GM21529 (cell line): ENCODE measurements around the gene ERMARD.

Source experiments
- ATAC-seq: cut with Tn5 transposase; IDR thresholded peaks from one replicate; pipeline ENCODE4 v1.9.1; 2021; ENCODE audit not compliant: unreplicated experiment

Gene ERMARD

GRCh38 chr6:169783401-169783800 lies 32.0 kb downstream of the ERMARD start:
- no peak for ATAC-seq

DNA sequence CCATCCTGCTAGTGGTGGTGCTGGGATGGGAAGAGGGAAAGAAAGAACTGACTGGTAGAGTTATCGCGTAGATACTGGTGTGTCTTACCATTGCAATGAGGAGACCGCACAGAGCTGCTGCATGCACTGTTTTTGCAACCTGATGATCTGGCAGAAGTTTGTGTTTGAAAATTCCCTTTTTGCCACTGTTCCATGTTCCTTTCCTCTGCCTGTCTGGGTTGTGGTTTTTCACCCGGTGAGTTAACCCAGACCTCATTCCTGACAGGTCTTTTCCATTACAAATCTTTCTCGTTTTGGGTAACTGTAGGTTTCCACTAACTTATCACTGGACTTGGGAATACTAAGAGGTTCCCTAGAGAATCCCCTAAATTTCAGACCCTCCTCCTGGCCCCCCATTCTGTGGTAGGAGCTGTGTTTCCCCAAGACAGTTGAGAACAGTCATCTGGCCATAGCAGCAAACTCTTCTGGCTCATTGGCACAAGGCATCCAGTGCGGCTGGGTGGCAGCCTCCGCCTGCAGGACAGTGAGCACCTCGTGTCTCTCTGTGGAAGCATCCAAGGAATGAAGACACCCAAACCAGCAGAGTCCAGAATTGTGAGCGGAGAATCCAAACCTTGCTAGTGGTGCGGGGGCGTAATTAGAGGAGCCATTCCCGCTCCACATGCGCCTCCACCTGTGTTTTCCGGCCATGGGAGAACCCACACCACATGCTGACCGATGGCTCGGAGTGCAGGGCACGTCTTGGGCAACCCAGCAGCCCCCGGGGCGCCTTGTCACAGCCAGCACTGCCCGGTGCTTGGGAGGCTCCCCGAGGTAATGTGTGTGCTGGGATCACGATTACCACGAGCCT lies 32.8 kb downstream of the ERMARD start:
- ATAC-seq: no peak

- no peak for ATAC-seq
Observed at GRCh38 chr6:169784821-169785340, 33.5 kb downstream of the ERMARD start.

DNA sequence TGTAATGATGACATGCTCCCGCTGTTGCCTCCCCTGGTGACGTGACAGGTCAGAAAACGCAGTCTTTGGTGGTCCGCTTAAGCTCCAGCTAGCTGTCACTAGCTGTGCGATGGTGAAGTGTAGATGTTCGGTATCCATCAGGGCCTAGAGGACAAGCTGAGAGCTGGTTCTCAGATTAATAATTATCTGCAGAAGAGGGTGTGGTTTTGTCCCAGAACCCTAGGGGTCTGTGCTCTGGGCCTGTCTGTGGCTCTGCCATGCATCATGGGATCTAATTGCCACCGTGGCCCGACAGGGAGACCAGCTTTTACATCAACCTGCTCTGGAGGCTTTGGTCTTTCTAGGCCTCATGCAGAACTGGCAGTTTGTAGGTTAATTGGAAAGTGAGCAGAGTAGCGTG lies 34.1 kb downstream of the ERMARD start:
- ATAC-seq: no peak

DNA sequence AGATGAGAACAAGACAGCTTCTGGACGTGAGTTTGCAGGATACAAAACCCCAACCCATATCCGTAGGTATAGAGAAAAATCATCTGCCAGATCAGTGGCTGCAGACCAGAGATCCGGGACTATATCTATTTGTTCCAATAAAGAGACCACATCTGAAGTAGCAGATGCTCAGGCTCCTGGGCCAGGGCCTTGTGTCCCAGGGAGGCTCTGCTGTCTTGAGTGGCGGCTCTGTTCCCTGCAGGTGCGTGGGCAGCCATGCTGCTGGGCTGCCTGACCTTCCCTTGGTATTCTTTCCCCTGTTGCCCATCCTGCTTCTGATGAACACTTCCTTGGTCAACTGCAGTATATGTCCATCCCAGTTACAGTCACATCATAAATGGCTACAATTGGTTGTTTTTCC lies 34.9 kb downstream of the ERMARD start:
- no peak for ATAC-seq

GRCh38 chr6:169787797-169788196 lies 36.4 kb downstream of the ERMARD start:
- no peak for ATAC-seq

- no peak for ATAC-seq
Observed at GRCh38 chr6:169788809-169789145, 37.4 kb downstream of the ERMARD start.

- no peak for ATAC-seq
Observed at GRCh38 chr6:169789146-169789943, 37.9 kb downstream of the ERMARD start.

DNA sequence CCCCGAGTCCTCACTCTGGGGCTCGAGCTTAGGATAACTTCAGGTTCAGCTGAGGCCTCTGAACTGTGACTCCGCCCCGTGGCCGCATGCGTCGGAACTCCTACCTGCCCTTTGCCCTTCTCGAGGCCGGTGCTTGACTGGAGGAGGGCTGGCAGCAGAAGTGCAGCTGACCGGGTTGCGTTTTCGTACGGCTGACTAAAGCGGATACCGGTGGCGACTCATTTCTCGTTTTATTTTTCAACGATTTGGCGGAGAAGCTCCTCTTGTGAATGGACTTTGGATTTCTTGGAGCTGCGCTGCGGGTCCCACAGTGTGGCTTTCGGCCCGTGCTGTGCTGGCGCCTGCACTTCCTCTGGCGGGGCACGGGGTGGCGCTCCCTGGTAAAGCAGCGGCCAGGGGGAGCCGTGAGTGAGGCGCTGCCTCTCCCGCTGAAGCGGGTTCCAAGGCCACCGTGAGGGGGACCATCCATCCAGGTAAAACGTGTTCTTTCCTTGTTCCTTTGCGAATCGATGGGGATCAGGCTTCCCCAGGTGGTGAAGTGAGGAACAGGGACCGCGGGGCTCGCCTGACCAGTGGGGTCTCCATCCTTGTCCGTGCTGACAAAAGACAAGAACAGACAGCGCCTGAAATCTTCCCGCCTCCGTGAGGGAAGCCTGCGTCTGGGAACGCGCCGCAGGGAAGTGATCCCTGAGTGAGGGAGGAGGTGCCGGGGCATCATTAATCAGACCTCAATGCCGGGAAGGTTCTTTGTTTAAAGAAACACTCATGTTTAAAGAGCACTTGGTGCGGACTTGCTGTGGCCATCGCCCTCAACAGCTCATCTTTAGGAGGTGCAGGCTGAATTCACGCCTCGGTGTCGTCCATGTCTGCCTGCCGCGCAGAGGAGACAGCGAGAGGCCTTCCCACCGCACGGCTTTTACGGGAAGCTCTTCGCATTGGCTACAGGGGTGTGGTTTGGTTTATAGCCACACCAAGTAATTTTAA lies 38.8 kb downstream of the ERMARD start:
- ATAC-seq: peak; percentile 97

DNA sequence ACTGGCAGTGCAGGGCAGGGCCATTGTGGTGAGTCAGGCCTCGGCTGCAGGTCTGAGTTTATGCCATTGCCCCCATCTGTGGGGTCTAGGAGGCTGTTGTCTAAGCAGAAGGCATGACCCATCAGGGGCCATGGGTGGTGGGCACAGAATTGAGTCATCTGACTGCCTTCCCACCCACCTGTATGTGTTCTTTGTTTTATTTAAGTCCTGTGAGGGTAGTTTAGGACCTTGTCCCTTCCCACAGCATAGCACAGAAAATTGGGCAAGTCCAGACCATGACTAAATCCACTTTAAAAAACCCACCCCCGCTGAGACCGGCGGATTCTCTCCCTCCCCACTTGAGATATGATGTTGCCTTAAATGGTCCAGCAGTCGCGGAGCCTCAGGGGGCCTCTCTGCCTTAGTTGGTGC lies 40.3 kb downstream of the ERMARD start:
- no peak for ATAC-seq

GRCh38 chr6:169792306-169793015 lies 41.0 kb downstream of the ERMARD start:
- no peak for ATAC-seq

- ATAC-seq: no peak
Observed at GRCh38 chr6:169793408-169793807, 42.0 kb downstream of the ERMARD start.

- ATAC-seq: no peak
Observed at GRCh38 chr6:169794317-169795055, 43.1 kb downstream of the ERMARD start.

- ATAC-seq: no peak
Observed at GRCh38 chr6:169795196-169795595, 43.8 kb downstream of the ERMARD start.

DNA sequence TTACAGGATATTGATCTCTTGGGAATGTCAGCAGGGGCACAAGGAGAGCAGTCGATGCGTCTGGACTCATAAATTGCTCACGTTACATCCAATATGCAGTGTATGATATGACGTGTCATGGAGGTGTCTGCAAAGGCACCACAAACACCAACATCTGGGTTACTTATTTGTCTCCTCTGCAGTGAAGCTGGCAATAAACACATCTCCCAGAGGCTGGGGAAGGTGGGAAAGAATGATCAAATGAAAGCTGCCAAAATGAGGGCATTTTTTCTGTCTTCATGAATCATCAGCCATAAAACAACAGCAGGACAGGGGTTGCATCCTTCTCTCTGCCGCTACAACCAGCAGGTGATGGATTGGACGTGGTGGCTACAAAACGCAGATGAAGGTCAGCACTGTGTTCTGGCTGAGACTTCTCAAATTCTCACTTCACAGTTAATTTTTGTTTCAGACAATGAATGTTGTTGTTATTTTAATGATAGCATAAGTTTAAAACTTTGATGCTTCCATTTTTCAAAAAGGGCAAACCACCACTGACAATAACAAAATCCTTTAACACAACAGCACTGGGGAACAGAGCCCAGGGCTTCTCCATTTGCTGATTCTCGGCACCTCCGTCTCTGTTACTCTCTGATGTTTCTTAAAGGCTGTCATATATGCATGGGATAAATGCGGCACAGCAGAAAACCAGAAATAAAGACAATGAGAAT lies 47.5 kb downstream of the ERMARD start:
- no peak for ATAC-seq

GRCh38 chr6:169799474-169799926 lies 48.1 kb downstream of the ERMARD start:
- no peak for ATAC-seq

DNA sequence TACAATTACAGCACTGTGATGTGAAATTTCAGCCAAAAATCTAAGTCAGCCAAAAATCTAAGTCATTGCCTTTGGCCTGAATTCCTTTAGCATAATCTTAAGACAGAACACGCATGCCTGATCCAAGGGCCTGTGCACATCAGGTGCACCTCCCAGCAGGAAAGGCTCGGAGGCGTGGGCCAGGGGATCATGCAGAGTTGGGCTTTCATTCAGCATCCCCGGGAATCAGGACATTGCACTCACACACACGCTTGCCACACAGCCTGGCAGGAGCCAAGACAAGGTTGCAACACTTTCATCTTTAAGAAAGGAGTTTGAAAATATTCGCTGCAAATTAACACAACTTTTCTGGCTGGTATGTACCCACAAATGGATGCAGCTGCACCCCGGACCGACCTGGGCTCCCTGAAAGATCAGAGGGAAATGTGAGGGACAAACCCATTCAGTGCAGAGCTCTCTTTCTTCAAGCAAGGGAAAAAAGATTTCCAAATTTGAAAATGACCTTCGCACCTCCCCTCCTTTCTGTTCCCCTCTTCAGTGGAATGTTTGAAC lies 48.8 kb downstream of the ERMARD start:
- ATAC-seq: no peak

DNA sequence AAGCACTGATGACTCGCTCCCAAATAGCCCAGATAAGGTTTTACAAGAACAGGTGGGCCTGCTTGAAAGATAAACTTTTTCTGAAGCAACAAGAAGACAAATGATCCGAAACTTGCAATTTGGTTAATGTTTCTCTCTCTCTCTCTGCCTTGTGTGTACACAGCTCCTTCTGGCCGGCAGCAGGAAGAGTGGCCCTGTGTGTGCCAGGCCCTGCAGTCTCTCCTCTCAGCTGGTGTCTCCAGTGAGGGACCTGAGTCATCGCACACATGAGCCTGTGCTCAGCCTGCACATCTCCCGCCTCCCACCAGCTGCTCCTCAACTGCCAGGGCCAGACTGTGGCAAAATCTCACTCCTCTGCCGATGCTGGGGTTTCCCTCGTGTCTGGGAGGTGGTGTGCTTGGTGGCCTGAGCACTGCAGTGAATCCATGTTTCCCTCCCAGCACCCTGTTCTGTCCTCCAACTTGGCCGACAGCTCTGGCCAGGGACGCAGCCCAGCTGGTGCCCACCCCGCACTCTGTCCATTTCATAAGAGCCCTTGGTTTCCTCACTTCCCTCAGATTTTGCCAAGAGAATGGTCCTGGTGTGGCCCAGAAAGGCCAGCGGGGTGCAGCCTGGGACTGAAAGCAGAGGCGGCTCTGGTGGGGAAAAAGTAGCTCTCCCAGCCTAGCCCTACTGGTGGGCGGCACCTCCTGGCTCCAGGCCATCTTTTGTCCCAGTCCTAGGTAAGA lies 49.4 kb downstream of the ERMARD start:
- ATAC-seq: no peak
